Stimulated activated CD4-positive, alpha-beta T cell treated with anti-CD3 and anti-CD28 coated beads, TNF-alpha, amount 100 ng/mL, for 1 hour (primary cell): ENCODE data around the gene SNX25.

Experiments used
- DNase-seq, 3 donors: peaks; one replicate each; pipeline ENCODE4 v3.0.0-alpha.2; 2020; ENCODE audit warnings: low read depth in 3 of 3, low spot score in 1 of 3

The SNX25 gene

DNA sequence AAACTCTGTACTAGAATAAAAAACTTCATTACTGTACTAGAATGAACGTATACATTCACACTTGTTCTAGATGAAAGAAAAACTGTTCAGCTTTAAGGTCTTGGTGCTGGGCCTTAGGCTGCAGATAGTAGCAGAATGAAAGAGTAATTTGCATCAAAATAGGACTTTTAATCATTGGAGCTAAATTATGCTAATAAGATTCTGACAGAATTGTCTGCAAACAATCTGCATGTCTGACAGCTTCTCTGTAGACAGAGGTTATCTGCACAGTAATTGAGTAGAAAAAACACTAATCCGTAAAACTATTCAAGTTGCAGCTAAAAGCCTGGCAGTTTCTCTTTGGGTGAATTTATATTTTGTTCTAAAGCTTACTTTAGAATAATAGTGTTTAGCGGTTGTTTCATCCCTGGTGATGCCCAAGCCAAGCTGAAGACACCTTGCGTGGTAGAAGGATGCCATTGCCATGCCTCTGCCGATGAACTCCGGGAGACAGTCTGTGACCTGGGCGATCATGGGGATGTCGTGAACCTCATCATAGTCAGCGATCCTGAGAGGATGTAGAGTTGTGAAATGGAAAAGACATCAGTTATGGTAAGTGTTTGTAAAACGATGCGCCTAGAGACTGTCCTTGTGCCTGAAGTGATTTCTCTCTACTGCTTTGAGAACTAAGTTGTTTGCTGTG is 161.0 kb downstream of the SNX25 start:
- no peak for DNase-seq

DNA sequence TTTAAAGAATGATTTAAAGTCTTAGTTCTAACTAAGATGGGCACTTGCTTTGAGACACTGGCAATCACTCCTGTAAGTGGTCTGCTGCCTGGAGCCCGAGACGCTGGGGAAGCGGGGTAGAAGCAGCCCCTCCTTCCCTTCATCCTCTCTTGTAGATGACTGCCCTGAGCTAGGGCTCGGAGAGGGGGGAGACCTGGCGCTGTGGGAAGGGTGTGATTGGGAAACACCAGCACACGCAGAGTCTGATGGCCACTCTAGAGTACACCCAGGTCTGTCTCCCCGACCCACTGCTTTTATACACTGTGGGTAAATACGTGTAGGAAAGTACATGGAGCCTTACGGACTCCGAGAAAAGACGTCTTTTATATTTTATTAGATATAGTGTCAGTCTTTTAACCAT is 162.3 kb downstream of the SNX25 start:
- DNase-seq: no peak

DNA sequence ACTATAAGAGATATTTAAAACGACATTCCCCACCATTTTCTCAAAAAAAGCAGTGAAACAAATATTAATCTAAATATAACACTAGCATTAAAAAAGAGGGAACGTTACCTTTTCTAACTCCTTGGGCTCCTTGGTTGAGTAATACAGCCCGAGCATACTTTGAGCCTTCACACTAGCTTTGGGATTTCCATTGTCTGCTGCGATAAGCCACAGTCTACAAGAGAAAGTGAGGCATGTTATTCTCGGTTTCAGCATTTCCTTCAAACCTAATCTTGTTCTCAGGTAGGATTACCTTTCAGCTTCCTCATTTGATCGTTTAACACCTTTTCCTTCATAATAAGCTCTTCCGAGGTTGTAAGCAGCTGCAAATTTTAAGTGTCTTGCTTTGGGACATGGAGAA is 164.6 kb downstream of the SNX25 start:
- no peak for DNase-seq

DNA sequence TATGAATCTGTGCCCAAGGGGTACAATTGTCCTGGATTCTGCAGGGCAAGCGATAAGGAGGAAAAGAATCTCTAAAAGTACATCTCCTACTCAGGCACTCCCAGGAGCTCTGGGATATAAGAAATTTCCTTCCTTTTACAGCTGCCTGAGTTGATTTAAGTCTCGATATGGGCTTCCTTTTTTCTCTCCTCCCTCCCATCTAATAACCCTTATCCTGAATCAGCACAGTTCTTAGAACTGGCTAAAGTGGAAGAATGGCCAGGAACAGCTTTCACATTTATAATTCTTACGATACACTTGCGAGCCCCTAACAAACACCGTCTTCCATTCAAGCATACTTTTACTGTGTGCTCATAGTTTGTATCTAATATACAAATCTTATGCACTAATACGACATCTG is 165.2 kb downstream of the SNX25 start:
- DNase-seq: no peak

DNA sequence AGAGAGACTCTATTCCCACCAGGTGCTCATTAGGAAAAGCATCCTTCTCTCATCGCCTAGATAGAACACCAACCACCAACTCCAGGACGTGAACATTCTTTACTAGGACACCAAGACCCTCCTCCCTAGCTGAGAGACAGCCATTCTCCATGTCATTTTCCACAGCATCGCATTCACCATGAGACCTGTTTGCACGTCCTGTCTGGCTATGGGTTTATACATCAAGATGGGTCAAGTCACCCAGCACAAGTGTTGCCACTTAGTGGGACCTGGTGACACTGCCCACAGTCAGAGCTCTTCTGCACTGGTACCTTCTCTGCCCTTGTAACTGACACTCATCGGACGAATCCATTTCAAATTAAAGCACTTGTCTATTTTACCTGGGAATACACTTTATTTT is 168.9 kb downstream of the SNX25 start:
- DNase-seq: no peak

DNA sequence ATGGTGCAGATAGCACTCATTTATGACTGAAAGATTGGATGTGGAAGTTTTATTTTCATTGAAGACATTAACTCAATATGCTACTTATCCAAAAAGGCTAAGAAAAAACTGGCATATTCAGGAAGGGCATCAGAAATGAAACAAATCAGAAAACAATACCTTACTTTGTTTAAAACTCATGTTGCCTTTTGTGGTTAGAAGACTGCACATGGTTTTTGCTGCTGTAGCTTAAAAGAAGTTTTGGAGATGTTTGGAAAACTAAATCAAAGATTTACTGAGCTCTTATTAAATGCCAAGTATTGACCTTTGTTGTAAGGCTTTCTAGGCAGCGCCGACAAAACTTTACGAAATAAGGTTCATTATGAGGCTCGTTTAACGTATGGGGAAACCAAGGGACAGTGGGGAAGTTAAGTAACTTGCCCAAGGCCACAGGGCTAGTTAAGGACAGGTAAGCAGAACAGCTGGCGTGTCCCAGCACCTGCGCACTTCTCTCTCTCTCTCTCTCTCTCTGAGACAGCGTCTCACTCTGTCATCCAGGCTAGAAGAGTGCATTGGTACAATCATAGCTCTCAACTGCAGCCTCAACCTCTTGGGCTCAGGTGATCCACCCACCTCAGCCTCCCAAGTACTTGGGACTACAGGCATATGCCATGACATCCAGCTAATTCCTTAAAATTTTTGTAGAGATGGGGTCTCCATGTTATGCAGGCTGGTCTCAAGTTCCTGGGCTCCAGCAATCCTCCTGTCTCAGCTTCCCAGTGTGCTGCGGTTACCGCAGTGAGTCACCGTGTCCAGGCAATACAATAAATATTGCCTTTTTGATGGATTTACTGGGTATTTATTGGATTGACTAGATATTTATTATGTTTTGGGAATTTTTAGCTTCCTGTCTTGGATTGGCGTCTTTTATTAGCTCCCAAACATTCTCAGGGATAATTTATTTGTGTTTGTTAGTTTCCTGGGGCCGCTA is 170.2 kb downstream of the SNX25 start:
- no peak for DNase-seq

DNA sequence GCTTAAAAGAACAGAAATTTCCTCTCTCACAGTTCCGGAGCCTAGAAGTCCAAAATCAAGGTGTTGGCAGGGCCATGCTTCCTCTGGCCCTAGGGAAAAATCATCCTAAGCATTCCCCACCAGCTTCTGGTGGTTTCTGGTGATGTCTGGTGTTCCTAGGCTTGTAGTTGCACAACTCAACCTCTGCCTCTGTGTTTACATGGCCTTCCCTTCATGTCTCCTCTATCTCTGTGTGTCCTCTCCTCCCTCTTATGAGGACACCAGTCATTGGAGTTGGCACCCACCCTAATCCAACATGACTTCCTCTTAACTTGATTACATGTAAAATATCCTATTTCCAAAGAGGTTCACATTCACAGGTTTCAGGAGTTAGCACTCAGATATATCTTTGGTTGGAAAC is 170.9 kb downstream of the SNX25 start:
- DNase-seq: no peak

DNA sequence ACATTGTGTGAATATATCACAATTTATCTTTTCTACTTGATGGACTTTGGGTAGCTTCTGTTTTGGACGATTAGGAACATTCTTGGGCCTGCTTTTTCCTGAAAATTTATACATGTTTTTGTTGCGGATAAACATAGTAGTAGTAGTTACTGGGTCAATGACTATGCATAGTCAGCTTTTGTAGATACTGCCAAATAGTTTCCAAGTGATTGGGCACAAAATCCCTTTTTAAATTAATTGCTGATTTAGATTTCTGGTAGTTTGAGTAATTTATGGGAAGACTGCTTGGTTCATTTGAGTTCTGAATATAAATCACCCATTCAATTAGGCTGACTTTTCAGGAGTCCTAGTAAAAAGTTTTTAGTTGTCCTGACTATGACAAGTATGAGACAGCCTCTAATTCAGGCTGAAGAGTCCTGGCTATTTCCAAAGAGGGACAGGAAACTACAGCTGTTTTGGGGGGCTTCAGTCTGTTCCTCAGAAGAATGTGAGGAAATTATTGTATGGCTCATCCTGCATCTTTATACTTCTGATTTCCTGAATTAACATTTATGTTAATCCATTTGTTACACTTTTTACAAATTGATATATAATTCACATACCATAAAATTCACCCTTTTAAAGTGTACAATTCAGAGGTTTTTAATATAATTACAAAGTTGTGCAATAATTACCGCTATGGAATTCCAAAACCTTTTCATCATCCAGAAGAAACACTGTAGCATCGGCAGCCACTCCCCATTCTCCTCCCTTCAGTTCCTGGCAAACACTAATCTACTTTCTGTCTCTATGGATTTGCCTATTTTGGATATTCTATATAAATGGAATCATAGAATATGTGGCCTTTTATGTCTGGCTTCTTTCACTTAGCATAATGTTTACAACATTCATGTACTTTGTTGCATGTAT is 172.1 kb downstream of the SNX25 start:
- no peak for DNase-seq

DNA sequence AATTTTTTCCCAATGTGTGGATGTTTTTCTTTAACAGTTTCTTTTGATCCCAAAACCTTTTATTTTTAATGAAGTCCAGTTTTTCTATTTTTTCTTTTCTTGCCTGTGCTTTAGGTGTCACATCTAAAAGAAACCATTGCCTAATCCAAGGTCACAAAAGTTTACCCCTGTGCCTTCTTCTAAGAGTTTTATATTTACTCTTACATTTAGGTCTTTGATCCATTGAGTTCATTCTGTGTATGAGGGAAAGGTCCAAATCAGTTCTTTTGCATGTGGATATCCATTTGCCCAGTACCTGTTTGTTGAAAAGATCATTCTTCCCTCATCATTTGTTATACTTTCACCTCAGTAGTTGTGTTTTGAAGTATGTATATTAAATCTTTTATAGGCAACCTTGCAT is 173.4 kb downstream of the SNX25 start:
- no peak for DNase-seq

DNA sequence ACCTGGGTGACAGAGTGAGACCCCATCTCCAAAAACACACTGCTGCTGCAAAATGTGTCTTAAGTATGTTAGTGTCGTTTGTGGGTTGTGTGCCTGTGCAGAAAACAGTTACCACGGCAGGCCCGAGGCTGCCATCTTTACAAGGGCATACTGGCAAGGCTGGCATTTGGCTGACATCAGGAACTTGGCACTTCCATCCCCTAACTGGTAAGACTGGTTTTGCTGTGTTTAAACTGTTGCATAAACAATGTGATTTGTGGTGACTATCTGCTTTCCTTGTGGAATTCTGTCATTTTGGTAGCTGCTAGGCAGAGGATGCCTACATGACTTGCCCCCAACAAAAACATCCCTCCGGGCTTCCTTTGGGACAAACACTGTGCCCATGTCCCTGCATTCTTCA is 174.1 kb downstream of the SNX25 start:
- no peak for DNase-seq

DNA sequence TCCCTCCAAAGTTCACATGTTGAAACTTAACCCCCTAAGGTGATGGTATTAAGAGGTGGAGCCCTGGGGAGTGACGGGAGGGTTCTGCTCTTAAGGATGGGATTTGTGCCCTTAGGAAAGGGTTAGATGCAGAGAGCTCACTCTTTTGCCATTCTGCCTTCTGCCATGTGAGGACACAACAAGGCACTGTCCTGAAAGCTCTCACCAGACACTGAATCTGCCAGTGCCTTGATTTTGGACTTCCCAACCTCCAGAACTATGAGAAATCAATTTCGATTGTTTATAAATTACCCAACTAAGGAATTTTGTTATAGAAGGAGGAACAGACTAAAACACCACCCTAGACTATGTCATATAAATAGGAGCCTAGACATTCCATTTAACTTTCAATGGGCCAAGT is 174.7 kb downstream of the SNX25 start:
- no peak for DNase-seq

DNA sequence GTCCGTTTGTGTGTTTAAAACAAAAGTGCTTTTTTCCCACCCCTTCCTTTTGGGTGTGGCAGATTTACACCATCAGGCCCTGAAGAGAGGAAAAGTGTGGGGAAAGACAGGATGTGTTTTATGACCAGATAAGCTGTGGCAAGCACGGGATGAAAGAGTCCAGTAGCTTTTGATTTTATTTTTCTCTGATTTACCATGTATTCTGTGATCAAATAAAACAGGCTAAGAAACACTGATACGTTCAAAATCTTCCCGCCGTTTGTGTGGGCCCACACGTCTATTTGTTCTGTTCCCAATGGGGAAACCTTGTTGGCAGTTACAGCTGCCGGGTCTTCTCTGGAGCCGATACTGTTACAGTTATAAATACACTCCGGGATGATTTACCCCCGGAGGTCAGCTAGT is 175.5 kb downstream of the SNX25 start:
- DNase-seq: no peak

DNA sequence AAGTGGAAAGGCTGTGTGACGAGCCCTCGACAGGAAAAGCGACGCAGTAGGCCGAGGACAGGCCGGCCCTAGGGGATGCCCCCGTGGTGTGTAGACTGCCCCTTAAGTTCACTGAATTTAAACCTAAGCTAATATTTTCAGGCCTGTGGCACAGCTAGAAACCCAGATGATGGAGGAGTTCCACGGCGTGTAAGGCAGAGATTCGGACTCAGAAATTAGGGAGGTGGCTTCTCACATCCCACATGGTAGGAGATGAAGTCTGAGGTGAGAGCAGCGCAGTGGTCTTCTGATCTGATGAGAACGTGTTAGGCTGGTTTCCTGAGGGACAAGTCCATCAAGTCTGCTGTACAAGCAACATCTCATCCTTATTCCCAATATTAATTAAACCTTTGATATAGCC is 178.6 kb downstream of the SNX25 start:
- no peak for DNase-seq

DNA sequence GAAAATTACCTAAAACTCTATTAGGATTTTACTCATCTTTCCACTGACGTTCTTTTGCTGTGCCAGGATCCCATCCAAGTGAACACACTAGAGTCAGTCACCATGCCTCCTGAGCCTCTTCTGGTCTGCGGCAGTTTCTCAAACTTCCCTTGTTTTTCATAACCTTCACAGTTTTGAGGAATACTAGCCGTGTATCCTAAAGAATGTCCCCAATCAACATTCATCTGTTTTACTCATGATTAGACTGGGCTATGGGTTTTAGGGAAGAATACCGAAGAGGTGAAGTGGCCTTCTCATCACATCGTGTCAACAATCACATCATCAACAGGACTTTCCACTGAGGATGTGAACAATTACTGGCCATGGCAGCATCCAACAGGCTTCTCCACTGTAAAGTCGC is 181.5 kb downstream of the SNX25 start:
- DNase-seq: no peak

DNA sequence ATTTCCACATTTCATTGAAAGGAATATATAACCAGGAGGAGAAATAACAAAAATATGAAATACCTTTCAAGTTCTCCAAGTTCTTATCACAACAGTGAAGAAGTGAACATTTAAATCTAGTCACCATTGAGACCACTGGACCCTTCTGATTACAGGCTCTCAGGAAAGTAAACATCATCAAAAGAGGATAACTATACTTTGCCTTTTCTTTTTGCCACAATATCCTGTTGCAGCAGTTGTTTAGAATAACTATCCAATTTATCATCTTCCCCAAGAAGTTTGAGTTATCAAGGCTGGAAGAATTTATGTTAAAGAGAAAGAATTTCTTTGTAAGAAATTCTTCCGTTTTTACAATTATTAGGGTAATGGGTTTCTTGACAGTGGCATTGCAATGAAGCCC is 182.8 kb downstream of the SNX25 start:
- no peak for DNase-seq

DNA sequence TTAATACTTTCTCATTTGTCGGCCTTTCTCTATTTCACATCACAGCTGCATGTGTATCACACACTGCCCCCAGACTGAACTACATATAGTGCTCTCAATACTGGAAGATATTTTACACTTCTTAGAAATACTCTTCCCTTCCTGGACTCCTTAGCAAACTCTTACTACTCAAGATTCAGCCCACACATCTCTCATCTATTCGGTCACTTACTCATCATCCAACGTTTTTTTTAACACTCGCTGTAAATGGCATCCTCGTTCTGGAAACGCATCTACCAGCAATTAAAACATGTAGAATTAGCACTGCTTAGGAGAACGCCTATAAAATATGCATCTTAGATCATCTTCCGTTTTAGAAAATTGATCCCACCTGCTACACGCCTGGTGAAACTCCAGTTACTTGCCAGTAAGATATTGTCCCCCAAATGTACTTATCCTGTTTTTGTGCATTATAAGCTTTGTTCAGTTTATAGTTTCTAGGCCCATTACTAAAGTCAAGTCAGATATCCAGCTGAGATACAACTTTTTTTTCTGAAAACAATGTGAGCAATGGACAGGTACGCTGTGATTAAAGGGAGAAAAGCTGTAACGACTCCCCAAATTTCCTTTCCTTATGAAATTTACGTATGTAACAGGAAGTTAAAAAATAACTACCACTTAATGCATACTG is 185.3 kb downstream of the SNX25 start:
- no peak for DNase-seq

DNA sequence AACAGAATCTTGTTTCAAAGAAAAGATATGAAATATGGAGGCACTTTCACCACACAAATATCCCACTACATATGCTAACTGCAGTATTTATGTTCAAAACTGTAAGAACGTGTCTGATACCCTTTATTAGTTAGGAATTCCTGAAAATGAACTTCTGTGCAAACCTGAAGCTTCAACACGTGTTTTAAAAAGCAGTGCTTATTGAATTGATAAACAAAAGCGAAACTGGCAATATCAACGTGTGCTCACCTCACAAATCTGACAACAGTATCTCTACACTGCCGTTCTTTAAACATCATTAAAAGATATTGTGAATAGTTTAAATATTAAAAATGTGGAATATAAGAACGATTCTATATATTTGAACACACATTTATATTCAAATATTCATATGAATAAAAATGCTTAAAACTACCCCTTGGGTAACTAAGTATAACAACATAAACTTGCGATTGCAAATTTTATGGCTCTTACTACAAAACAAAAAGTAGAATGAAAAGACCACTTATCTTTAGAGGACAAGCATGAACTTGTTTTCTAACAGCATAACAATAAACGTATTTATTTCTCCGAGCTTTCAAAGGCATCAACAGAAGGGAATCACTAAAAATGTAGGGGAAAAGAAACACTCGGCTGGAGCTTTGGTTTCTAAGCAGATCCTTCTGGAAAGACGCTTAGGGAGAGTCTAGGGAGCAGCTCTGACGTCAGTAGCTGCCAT is 186.0 kb downstream of the SNX25 start, which contains the start of gene LRP2BP:
Gene LRP2BP (minus strand): TSS at position 687 of the 718 bp plus-strand sequence. CDS start 17,738 bp downstream, outside the sequence.
- DNase-seq: no peak

DNA sequence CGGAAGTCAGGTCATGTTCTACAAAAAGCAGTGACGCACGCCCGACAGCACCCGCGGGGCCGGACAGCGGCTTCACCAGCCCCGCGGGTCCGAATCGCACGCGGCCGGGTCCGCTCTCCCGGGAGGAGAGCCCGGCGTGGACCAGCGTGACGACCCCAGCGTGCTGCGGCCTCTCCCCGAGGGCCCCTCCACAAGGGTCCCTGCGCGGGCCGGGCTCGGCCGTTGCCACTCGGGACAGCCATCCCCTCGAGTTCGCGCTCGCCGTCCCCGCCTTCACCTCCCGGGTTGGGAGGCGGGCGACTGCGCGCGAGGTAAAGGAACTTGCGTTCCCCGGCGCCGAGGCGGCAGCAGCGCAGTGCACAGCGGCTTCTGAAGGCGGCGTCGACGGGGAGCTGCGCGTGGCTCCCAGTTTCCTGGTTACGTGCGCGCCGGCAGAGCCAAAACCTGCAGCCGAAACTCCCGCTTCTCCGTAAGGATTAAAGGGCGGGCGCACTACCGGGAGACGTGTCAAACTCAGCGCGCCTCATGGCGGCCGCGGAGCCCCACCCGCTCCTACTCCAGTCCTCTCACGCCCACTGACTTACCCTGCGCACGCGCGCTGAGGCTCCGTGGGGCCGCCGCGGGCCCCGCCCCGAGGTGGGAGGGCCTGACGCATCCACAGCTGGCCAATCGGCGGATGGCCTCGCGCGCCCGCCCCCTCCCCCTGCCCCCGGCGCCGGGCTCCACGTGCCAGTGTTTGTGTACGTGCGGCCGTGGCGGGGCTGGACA is 186.7 kb downstream of the SNX25 start:
- peak; percentile 89 to 98 (median 95) for DNase-seq

DNA sequence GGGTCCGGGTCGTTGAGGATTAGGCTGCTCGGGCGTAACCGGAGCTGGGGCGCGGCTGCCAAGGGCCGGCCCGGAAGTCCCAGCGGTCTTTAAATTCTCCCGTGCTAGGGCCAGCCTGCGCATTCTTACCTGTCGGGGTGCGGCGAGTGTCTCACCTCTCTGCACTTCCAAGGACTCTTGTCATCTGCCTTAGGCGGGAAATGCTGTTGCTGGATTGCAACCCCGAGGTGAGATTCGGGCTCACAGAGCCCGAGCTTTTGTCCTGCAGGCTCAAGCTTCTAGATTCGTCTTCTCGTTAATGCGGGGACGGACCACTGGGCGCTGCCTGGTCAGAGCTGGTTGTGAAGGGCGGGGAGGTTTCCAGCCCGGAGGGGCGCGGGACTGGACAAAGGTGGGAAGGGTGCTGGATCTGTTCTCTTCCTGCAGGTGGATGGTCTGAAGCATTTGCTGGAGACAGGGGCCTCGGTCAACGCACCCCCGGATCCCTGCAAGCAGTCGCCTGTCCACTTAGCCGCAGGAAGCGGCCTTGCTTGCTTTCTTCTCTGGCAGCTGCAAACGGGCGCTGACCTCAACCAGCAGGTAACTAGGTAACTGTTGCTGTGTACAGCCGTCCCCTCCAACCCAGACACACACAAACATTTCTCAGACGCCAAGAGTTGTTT is 187.5 kb downstream of the SNX25 start, which contains the start of gene ANKRD37:
Gene ANKRD37 (plus strand): TSS at position 118 of the 662 bp plus-strand sequence. CDS start 83 bp downstream, at position 201.
- DNase-seq: no peak
